Osteocyte (in vitro differentiated cells): ENCODE measurements around the gene MAMLD1. TPM values are rescaled to one million over a fixed set of nuclear protein-coding genes. Genes with fewer than 3 reads are reported as not detected.
A peak's percentile ranks its signal among the peaks of the same experiment; 100 is the strongest.

Experiments used
- DNase-seq: peaks from one replicate; pipeline ENCODE4 v3.0.0; 2021; ENCODE audit warnings: mixed read lengths; ENCODE audit not compliant: unreplicated experiment; ENCODE audit errors: extremely low spot score
- H3K27ac Mint-ChIP-seq: one replicate; pipeline ENCODE4 v1.8.0; 2021; ENCODE audit warnings: mild to moderate bottlenecking, mixed read lengths; ENCODE audit not compliant: unreplicated experiment
- H3K27me3 Mint-ChIP-seq: one replicate; pipeline ENCODE4 v1.8.0; 2021; ENCODE audit warnings: mixed read lengths; ENCODE audit not compliant: unreplicated experiment
- H3K36me3 Mint-ChIP-seq: one replicate; pipeline ENCODE4 v1.8.0; 2021; ENCODE audit warnings: mixed read lengths; ENCODE audit not compliant: unreplicated experiment
- H3K4me1 Mint-ChIP-seq: one replicate; pipeline ENCODE4 v1.8.0; 2021; ENCODE audit warnings: mixed read lengths; ENCODE audit not compliant: unreplicated experiment
- H3K4me3 Mint-ChIP-seq: one replicate; pipeline ENCODE4 v1.8.0; 2021; ENCODE audit warnings: mild to moderate bottlenecking, moderate library complexity, mixed read lengths; ENCODE audit not compliant: unreplicated experiment
- H3K9me3 Mint-ChIP-seq: one replicate; pipeline ENCODE4 v1.8.0; 2021; ENCODE audit warnings: mixed read lengths; ENCODE audit not compliant: unreplicated experiment
- CTCF ChIP-seq: fragments of 200-600 bp; sonication (generic); IDR thresholded peaks from 2 replicates; pipeline ENCODE4 v1.5.0; 2021; ENCODE audit warnings: antibody characterized with exemption, mild to moderate bottlenecking, moderate library complexity
- total RNA-seq: library from RNA; stranded (reverse); gene quantifications from 2 replicates; pipeline ENCODE4 v1.2.1, GENCODE V29; 2021

MAMLD1 gene
- total RNA-seq, 1 donor from 2014 or later, result 13.2 TPM

- DNase-seq, result no peak
- Mint-ChIP-seq H3K27ac (no peak overlapping the region), H3K4me3 (no peak overlapping the region), H3K9me3 (no peaks in the 10 kb centered on the region), H3K27me3 (no peaks in the 10 kb centered on the region), H3K4me1 (peaks cover 5% of the 10 kb centered on the region), H3K36me3 (no peaks in the 10 kb centered on the region)
- TF ChIP-seq CTCF, result no peak
Measured at GRCh38 chrX:150506020-150506419, 142.9 kb downstream of the MAMLD1 start.

GRCh38 chrX:150506486-150506885 is 143.4 kb downstream of the MAMLD1 start:
- Mint-ChIP-seq H3K27ac (no peak overlapping the region), H3K36me3 (no peaks in the 10 kb centered on the region), H3K27me3 (no peaks in the 10 kb centered on the region), H3K4me1 (peaks cover 5% of the 10 kb centered on the region), H3K4me3 (no peak overlapping the region), H3K9me3 (no peaks in the 10 kb centered on the region)
- TF ChIP-seq CTCF, result no peak
- no peak for DNase-seq

- H3K27ac Mint-ChIP-seq, result no peak overlapping the region
- H3K4me1 Mint-ChIP-seq, result peaks cover 5% of the 10 kb centered on the region
- TF ChIP-seq CTCF, result no peak
- no peak for DNase-seq
- H3K27me3 Mint-ChIP-seq, result no peaks in the 10 kb centered on the region
- H3K9me3 Mint-ChIP-seq, result no peaks in the 10 kb centered on the region
- H3K4me3 Mint-ChIP-seq, result no peak overlapping the region
- no peaks in the 10 kb centered on the region for H3K36me3 Mint-ChIP-seq
Measured at GRCh38 chrX:150507251-150507856, 144.2 kb downstream of the MAMLD1 start.

GRCh38 chrX:150508018-150508417 is 144.9 kb downstream of the MAMLD1 start:
- Mint-ChIP-seq H3K36me3 (no peaks in the 10 kb centered on the region), H3K27me3 (no peaks in the 10 kb centered on the region), H3K4me1 (peaks cover 5% of the 10 kb centered on the region), H3K4me3 (no peak overlapping the region), H3K27ac (no peak overlapping the region), H3K9me3 (no peaks in the 10 kb centered on the region)
- DNase-seq, result no peak
- TF ChIP-seq CTCF, result no peak

- H3K4me1 Mint-ChIP-seq, result peaks cover 5% of the 10 kb centered on the region
- H3K36me3 Mint-ChIP-seq, result no peaks in the 10 kb centered on the region
- H3K27me3 Mint-ChIP-seq, result no peaks in the 10 kb centered on the region
- DNase-seq, result no peak
- no peaks in the 10 kb centered on the region for H3K9me3 Mint-ChIP-seq
- no peak for TF ChIP-seq CTCF
- H3K4me3 Mint-ChIP-seq, result no peak overlapping the region
- H3K27ac Mint-ChIP-seq, result peak overlapping the region; percentile 28
Measured at GRCh38 chrX:150508451-150509367, 145.6 kb downstream of the MAMLD1 start.
